ENCODE data around the gene XYLT1.

XYLT1 gene

GRCh38 chr16:17283016-17283415 is 187.7 kb downstream of the XYLT1 start:
- in situ Hi-C loops (cut with HindIII; ENCODE audit: low pct_ligation_motif_present, low sequenced_read_pairs), result no loop called here
- DNase-seq, result no peak
- TF ChIP-seq CTCF (IDR thresholded peaks at IDR 0.05; ENCODE audit: low read depth, low read length, missing control alignments), result no peak

GRCh38 chr16:17282247-17282646 is 188.5 kb downstream of the XYLT1 start:
- in situ Hi-C loops (cut with HindIII; ENCODE audit: low pct_ligation_motif_present, low sequenced_read_pairs), result no loop called here
- Histone ChIP-seq H3K27ac (no peak overlapping the region), H3K4me3 (ENCODE audit: low read depth, low read length) (no peak overlapping the region), H3K36me3 (replicated peaks) (no peaks in the 10 kb centered on the region), H3K27me3 (replicated peaks) (no peaks in the 10 kb centered on the region)
- TF ChIP-seq CTCF (IDR thresholded peaks at IDR 0.05; ENCODE audit: low read depth, low read length, missing control alignments), result no peak
- DNase-seq, result no peak

More at GRCh38 chr16:17283016-17283415, 187.7 kb downstream of the XYLT1 start:
- Histone ChIP-seq H3K27ac (no peak overlapping the region), H3K36me3 (replicated peaks) (no peaks in the 10 kb centered on the region), H3K4me3 (ENCODE audit: low read depth, low read length) (no peak overlapping the region), H3K27me3 (replicated peaks) (no peaks in the 10 kb centered on the region)

- Histone ChIP-seq H3K27ac (no peak overlapping the region), H3K36me3 (replicated peaks) (no peaks in the 10 kb centered on the region), H3K4me3 (ENCODE audit: low read depth, low read length) (no peak overlapping the region), H3K27me3 (replicated peaks) (no peaks in the 10 kb centered on the region)
- in situ Hi-C loops (cut with HindIII; ENCODE audit: low pct_ligation_motif_present, low sequenced_read_pairs), result no loop called here
- no peak for TF ChIP-seq CTCF (IDR thresholded peaks at IDR 0.05; ENCODE audit: low read depth, low read length, missing control alignments)
- no peak for DNase-seq
Observed at GRCh38 chr16:17281052-17281451, 189.7 kb downstream of the XYLT1 start.

- no peak overlapping the region for H3K4me3 ChIP-seq (ENCODE audit: low read depth, low read length)
- H3K27me3 ChIP-seq (replicated peaks), result no peaks in the 10 kb centered on the region
- TF ChIP-seq CTCF (IDR thresholded peaks at IDR 0.05; ENCODE audit: low read depth, low read length, missing control alignments), result no peak
- DNase-seq, result no peak
- H3K36me3 ChIP-seq (replicated peaks), result no peaks in the 10 kb centered on the region
- no peak overlapping the region for H3K27ac ChIP-seq
- in situ Hi-C loops (cut with HindIII; ENCODE audit: low pct_ligation_motif_present, low sequenced_read_pairs), result no loop called here
Observed at GRCh38 chr16:17278988-17279387, 191.8 kb downstream of the XYLT1 start.

- H3K4me3 ChIP-seq (ENCODE audit: low read depth, low read length), result no peak overlapping the region
- peak; percentile 49 for TF ChIP-seq CTCF (IDR thresholded peaks at IDR 0.05; ENCODE audit: low read depth, low read length, missing control alignments)
- no peak overlapping the region for H3K27ac ChIP-seq
- no peaks in the 10 kb centered on the region for H3K36me3 ChIP-seq (replicated peaks)
- in situ Hi-C loops (cut with HindIII; ENCODE audit: low pct_ligation_motif_present, low sequenced_read_pairs), result no loop called here
- no peaks in the 10 kb centered on the region for H3K27me3 ChIP-seq (replicated peaks)
- no peak for DNase-seq
Observed at GRCh38 chr16:17277981-17278381, 192.8 kb downstream of the XYLT1 start.

GRCh38 chr16:17276610-17277009 is 194.2 kb downstream of the XYLT1 start:
- H3K4me3 ChIP-seq (ENCODE audit: low read depth, low read length), result no peak overlapping the region
- no peaks in the 10 kb centered on the region for H3K27me3 ChIP-seq (replicated peaks)
- in situ Hi-C loops (cut with HindIII; ENCODE audit: low pct_ligation_motif_present, low sequenced_read_pairs), result no loop called here
- no peak for DNase-seq
- H3K27ac ChIP-seq, result no peak overlapping the region
- no peaks in the 10 kb centered on the region for H3K36me3 ChIP-seq (replicated peaks)
- TF ChIP-seq CTCF (IDR thresholded peaks at IDR 0.05; ENCODE audit: low read depth, low read length, missing control alignments), result no peak

All from brain microvascular endothelial cell (primary cell).